Measurements from ENCODE around the gene NELFA.

DNA sequence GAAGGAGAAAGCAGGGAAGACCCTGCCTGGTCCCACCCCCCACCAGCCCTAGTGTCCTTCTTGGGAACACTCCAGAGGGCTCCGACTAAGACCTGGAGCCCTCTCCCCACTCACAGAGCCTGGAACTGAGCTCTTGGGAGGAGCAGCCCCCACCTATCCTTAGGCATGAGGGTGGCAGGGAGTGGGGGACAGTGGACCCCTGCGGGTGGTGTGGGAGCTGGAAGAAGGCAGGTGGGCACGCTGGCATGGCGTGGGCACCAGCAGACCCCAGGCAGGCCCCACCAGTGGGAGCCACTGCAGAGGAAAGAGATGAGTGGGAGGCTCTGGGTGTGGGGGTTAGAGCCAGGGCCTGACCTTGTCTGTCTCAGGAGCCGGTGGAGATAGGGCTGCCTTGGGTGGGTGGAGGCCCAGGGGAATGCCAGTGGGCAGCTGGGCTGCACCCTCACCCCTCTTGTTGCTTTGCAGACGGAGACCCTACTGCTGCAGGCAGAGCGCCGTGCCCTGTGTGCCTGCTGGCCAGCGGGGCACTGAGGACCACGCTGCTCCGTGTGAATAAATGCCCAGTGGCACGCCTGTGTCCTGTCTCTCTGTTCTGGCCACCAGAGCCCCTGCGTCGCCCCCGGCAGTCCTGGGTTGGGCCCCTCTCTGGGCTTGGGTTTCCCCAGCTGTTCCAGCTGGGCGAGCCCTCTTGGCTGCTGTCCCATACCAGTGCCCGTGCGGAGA is 34.8 kb upstream of the NELFA start:
- no peak for TF ChIP-seq POLR2A (IDR thresholded peaks at IDR 0.05; ENCODE audit: low read length)
- no peak for TF ChIP-seq GATA1 (IDR thresholded peaks at IDR 0.05; ENCODE audit: low read depth, low read length)
